BE2C (cell line): ENCODE results near the gene NOX3.

Source experiments
- DNase-seq: peaks from one replicate; pipeline ENCODE4 v3.0.0-alpha.2; 2020
- H3K27me3 ChIP-seq: fragments of 250-450 bp; sonication (Bioruptor Pico); 2 replicates; pipeline ENCODE4 v1.5.1; 2020; ENCODE audit warnings: mild to moderate bottlenecking
- H3K36me3 ChIP-seq: fragments of 250-450 bp; sonication (Bioruptor Pico); 2 replicates; pipeline ENCODE4 v1.5.1; 2020; ENCODE audit warnings: mild to moderate bottlenecking
- H3K4me1 ChIP-seq: fragments of 250-450 bp; sonication (Bioruptor Pico); 2 replicates; pipeline ENCODE4 v1.5.1; 2020
- H3K4me3 ChIP-seq: 2 replicates; pipeline ENCODE4 v1.5.1; 2011; ENCODE audit warnings: low read depth, low read length
- H3K9me3 ChIP-seq: fragments of 250-450 bp; sonication (Bioruptor Pico); 2 replicates; pipeline ENCODE4 v1.5.1; 2020
- TF ChIP-seq, protein P1 (sequence below): IDR thresholded peaks from 2 replicates; pipeline ENCODE4 v1.5.1; 2012; ENCODE audit warnings: mild to moderate bottlenecking, low read depth, low read length

NOX3 gene

DNA sequence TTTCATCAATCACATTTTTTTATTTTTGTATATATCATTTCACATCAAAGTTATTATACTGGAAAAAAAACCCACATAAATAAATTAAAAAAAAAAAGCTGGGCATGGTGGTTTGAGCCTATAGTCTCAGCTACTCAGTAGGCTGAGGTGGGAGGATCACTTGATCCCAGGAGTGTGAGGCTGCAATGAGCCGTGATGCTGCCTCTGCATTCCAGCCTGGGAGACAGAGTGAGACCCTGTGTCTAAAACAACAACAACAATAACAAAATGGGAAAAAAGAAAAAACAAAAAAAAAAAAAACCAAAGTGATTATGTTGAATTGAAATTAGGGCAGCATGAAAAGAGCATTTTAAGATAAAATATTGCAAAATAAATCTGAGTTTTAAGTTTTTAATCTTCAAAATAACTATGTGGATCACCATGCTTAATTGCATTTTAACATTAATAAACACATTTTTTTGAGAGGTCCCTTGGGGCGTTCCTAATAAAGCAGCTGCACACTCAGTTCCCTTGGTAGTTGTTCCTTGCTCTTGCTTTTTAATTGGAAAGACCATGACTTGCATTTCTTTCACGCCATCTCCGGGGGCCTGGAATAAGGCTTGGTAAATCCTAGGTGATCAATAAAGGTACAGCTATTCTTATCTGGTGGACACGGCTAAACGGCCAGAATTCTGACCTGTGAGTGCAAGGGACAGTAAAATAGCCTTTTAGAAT lies 15.1 kb downstream of the NOX3 start:
- DNase-seq, result no peak
- Histone ChIP-seq H3K36me3 (no peaks in the 10 kb centered on the region), H3K27me3 (no peaks in the 10 kb centered on the region), H3K4me1 (peaks cover 45% of the 10 kb centered on the region), H3K4me3 (no peak overlapping the region), H3K9me3 (no peaks in the 10 kb centered on the region)
- TF ChIP-seq, protein P1, sequence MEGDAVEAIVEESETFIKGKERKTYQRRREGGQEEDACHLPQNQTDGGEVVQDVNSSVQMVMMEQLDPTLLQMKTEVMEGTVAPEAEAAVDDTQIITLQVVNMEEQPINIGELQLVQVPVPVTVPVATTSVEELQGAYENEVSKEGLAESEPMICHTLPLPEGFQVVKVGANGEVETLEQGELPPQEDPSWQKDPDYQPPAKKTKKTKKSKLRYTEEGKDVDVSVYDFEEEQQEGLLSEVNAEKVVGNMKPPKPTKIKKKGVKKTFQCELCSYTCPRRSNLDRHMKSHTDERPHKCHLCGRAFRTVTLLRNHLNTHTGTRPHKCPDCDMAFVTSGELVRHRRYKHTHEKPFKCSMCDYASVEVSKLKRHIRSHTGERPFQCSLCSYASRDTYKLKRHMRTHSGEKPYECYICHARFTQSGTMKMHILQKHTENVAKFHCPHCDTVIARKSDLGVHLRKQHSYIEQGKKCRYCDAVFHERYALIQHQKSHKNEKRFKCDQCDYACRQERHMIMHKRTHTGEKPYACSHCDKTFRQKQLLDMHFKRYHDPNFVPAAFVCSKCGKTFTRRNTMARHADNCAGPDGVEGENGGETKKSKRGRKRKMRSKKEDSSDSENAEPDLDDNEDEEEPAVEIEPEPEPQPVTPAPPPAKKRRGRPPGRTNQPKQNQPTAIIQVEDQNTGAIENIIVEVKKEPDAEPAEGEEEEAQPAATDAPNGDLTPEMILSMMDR, result no peak

DNA sequence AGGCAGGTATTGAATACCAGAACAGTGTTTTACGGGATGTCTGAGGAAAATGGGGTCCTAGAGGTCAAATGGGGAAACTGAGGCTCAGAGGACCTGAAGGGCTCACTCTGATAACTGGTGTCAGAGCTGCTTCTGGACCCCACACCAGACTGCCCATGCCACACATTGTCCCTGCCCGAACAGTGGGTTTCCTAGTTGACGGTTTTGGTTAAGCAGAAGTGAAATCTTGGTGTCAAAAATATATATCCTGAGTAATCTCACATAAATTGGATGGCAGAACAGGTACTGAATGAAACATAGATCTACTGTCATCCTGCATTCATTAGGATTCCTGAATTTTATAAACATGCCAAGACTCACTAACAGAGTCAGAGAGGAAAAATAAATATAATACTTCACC lies 16.3 kb downstream of the NOX3 start:
- no peaks in the 10 kb centered on the region for H3K27me3 ChIP-seq
- peaks cover 41% of the 10 kb centered on the region for H3K4me1 ChIP-seq
- H3K4me3 ChIP-seq, result no peak overlapping the region
- DNase-seq, result no peak
- no peaks in the 10 kb centered on the region for H3K36me3 ChIP-seq
- H3K9me3 ChIP-seq, result no peaks in the 10 kb centered on the region
- TF ChIP-seq, protein P1, result no peak

DNA sequence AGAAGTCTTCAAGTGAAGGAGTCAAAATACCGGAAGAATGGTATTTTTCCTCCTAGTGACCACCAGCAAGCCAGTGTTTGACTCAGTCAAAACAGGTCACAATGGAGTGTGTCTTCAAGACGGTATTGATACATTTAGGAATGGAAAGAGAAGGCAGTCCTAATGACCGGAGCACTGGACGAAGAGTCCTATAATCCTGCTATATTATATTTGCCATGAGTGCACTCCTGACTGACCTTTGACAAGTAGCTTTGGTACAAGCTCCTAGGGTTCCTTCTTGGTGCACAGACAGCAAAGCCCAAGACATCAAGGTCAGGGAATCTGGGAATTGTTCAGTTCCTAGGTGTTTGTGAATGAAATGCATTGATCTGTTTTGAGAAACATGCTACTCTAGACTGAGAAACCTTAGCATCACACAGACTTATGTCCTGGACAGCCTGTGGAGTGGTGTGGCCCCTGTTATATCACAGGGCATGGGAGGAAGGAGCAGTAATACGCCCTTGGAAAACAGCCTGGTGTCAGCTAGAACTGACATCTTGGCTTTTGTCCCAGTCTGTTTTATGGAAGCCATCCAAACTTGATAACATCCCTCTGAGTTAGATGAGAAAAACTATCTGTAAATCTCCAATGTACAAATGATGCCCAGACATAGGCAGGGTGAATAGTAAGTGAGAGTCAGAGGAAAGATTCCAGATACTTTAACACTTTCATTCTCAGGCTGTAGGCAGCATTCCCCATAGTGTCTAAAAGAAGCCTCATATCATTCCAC lies 18.5 kb downstream of the NOX3 start:
- H3K36me3 ChIP-seq, result no peaks in the 10 kb centered on the region
- H3K9me3 ChIP-seq, result no peaks in the 10 kb centered on the region
- H3K4me1 ChIP-seq, result peaks cover 31% of the 10 kb centered on the region
- DNase-seq, result peak; percentile 47
- H3K4me3 ChIP-seq, result no peak overlapping the region
- TF ChIP-seq, protein P1, result no peak
- H3K27me3 ChIP-seq, result no peaks in the 10 kb centered on the region

DNA sequence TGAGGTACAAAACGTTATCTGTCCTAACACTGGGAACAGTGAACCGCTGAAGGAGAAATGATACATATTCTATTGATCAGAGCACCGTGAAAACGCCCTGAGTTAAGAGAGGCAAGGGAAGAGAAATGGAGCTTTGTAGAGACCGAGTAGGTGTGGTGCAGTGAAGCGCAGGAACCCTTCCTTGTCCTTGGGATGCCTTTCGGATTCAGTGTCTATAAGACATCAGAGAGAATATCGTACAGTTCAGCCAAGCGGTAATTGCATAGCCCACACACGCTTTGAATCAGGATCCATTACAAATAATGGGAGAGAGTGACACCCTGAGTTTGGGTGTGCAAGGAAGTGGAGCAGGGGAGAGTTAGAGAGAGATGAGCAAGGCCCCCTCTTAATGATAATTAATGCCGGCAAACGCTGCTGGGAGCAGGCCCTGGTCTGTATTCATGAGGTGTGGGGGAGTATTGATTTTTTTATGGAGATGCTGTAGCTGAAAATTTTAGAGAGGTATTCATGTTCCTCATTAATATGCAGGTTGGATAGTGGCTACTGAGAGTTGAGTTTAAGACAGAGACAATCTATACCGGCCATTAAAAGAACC lies 20.7 kb downstream of the NOX3 start:
- H3K4me1 ChIP-seq, result peaks cover 27% of the 10 kb centered on the region
- DNase-seq, result no peak
- H3K4me3 ChIP-seq, result no peak overlapping the region
- H3K9me3 ChIP-seq, result no peaks in the 10 kb centered on the region
- TF ChIP-seq, protein P1, result no peak
- H3K27me3 ChIP-seq, result no peaks in the 10 kb centered on the region
- H3K36me3 ChIP-seq, result no peaks in the 10 kb centered on the region

DNA sequence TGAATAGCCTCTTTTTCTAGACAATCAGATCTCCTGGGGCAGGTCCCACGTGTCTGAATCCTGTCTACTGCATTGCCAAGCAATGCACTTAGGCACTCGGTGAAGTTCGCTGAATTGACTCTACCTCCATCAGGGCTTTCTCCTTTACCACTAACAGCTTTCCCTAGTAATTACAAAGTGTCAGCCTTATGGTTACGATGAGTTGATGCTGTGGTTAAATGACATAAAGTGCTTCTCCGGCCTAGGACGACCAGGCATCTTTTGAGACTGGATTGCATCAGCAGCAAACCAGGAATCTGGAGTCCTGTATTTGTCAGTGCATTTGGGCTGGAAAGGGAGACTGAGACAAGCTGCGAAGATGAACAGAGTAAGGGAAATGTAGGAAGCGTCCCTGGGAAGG lies 21.5 kb downstream of the NOX3 start:
- TF ChIP-seq, protein P1, result no peak
- Histone ChIP-seq H3K4me1 (peaks cover 36% of the 10 kb centered on the region), H3K4me3 (no peak overlapping the region), H3K9me3 (no peaks in the 10 kb centered on the region), H3K27me3 (no peaks in the 10 kb centered on the region), H3K36me3 (no peaks in the 10 kb centered on the region)
- DNase-seq, result no peak

DNA sequence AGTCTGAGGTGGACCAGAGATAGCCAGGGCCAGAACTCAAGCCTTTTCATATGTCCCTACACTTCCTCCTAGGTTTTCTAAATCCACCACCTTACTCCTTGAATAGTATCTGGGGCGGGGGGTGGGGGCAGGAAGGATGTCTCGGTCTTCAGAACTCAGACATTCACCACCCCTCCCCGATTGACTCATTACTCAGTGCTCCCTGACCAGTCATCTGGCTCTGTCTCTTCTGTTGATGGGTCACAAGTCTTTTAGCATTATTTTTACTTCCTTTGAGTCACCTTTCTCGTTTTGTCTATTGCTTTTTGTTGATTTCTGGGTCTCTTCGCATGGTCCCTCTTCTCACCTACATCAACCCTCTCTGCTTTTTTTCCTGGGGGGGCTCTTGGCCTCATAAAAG lies 23.3 kb downstream of the NOX3 start:
- TF ChIP-seq, protein P1, result no peak
- no peak for DNase-seq
- Histone ChIP-seq H3K9me3 (no peaks in the 10 kb centered on the region), H3K36me3 (no peaks in the 10 kb centered on the region), H3K27me3 (no peaks in the 10 kb centered on the region), H3K4me1 (peaks cover 28% of the 10 kb centered on the region), H3K4me3 (no peak overlapping the region)
